ENCODE measurements around the gene TTN. TPM values are rescaled to one million over a fixed set of nuclear protein-coding genes. Genes with fewer than 3 reads are reported as not detected.
A peak's percentile ranks its signal among the peaks of the same experiment; 100 is the strongest.

The TTN gene
- total RNA-seq, 1 donor from 2014 or later: 0.50 TPM

- H2AFZ ChIP-seq (ENCODE audit: low read depth, low read length): no peak overlapping the region
- FAIRE-seq: peak; percentile 55
Measured at GRCh38 chr2:178700922-178701342, 106.3 kb downstream of the TTN start.

GRCh38 chr2:178700136-178700535 is 107.1 kb downstream of the TTN start:
- DNase-seq (ENCODE audit: low read depth) (peak; percentile 12), FAIRE-seq (peak; percentile 26)
- Histone ChIP-seq H3K27ac (ENCODE audit: low read depth, low read length) (no peak overlapping the region), H3K4me2 (ENCODE audit: low read length) (no peak overlapping the region), H3K9ac (ENCODE audit: low read length) (no peak overlapping the region), H4K20me1 (ENCODE audit: insufficient read depth, low read length) (no peaks in the 10 kb centered on the region), H3K9me3 (ENCODE audit: insufficient read depth, low read depth, low read length) (no peaks in the 10 kb centered on the region), H3K79me2 (ENCODE audit: insufficient read depth, low read length) (no peaks in the 10 kb centered on the region), H2AFZ (ENCODE audit: low read depth, low read length) (no peak overlapping the region), H3K27me3 (ENCODE audit: insufficient read depth, low read length) (no peaks in the 10 kb centered on the region), H3K4me1 (ENCODE audit: insufficient read depth, low read length) (no peaks in the 10 kb centered on the region), H3K36me3 (ENCODE audit: insufficient read depth, low read length) (no peaks in the 10 kb centered on the region), H3K4me3 (ENCODE audit: insufficient read depth, low read depth, low read length) (no peak overlapping the region)
- no peak overlapping the region for H3K4me3 Mint-ChIP-seq (ENCODE audit: unreplicated experiment)
- no peaks in the 10 kb centered on the region for H3K9me3 Mint-ChIP-seq (ENCODE audit: unreplicated experiment)
- H3K36me3 Mint-ChIP-seq (ENCODE audit: low read depth, unreplicated experiment): no peaks in the 10 kb centered on the region
- no peak for TF ChIP-seq CTCF (IDR thresholded peaks at IDR 0.05; ENCODE audit: insufficient read depth, low read depth, low read length)
- TF ChIP-seq EZH2 (IDR thresholded peaks at IDR 0.05; ENCODE audit: insufficient read depth, low read length): no peak
- H3K27ac Mint-ChIP-seq (ENCODE audit: unreplicated experiment): no peak overlapping the region
- no peaks in the 10 kb centered on the region for H3K4me1 Mint-ChIP-seq (ENCODE audit: low read depth, unreplicated experiment)
- no peaks in the 10 kb centered on the region for H3K27me3 Mint-ChIP-seq (ENCODE audit: low read depth, unreplicated experiment)

More at GRCh38 chr2:178700922-178701342, 106.3 kb downstream of the TTN start:
- H3K9ac ChIP-seq (ENCODE audit: low read length): no peak overlapping the region
- Mint-ChIP-seq H3K9me3 (ENCODE audit: unreplicated experiment) (no peaks in the 10 kb centered on the region), H3K27me3 (ENCODE audit: low read depth, unreplicated experiment) (no peaks in the 10 kb centered on the region), H3K4me1 (ENCODE audit: low read depth, unreplicated experiment) (no peaks in the 10 kb centered on the region), H3K4me3 (ENCODE audit: unreplicated experiment) (no peak overlapping the region), H3K36me3 (ENCODE audit: low read depth, unreplicated experiment) (no peaks in the 10 kb centered on the region), H3K27ac (ENCODE audit: unreplicated experiment) (no peak overlapping the region)
- H3K4me1 ChIP-seq (ENCODE audit: insufficient read depth, low read length): no peaks in the 10 kb centered on the region
- H3K27me3 ChIP-seq (ENCODE audit: insufficient read depth, low read length): no peaks in the 10 kb centered on the region
- no peak overlapping the region for H3K4me3 ChIP-seq (ENCODE audit: insufficient read depth, low read depth, low read length)
- no peak overlapping the region for H3K4me2 ChIP-seq (ENCODE audit: low read length)
- no peak overlapping the region for H3K27ac ChIP-seq (ENCODE audit: low read depth, low read length)
- peak; percentile 8 for DNase-seq (ENCODE audit: low read depth)
- TF ChIP-seq EZH2 (IDR thresholded peaks at IDR 0.05; ENCODE audit: insufficient read depth, low read length): no peak
- peak; percentile 90 for TF ChIP-seq CTCF (IDR thresholded peaks at IDR 0.05; ENCODE audit: insufficient read depth, low read depth, low read length)
- no peaks in the 10 kb centered on the region for H3K79me2 ChIP-seq (ENCODE audit: insufficient read depth, low read length)
- H3K9me3 ChIP-seq (ENCODE audit: insufficient read depth, low read depth, low read length): no peaks in the 10 kb centered on the region
- no peaks in the 10 kb centered on the region for H3K36me3 ChIP-seq (ENCODE audit: insufficient read depth, low read length)
- no peaks in the 10 kb centered on the region for H4K20me1 ChIP-seq (ENCODE audit: insufficient read depth, low read length)

- H3K36me3 ChIP-seq (ENCODE audit: insufficient read depth, low read length): no peaks in the 10 kb centered on the region
- no peak for TF ChIP-seq EZH2 (IDR thresholded peaks at IDR 0.05; ENCODE audit: insufficient read depth, low read length)
- TF ChIP-seq CTCF (IDR thresholded peaks at IDR 0.05; ENCODE audit: insufficient read depth, low read depth, low read length): no peak
- Mint-ChIP-seq H3K9me3 (ENCODE audit: unreplicated experiment) (no peaks in the 10 kb centered on the region), H3K4me1 (ENCODE audit: low read depth, unreplicated experiment) (no peaks in the 10 kb centered on the region), H3K27me3 (ENCODE audit: low read depth, unreplicated experiment) (no peaks in the 10 kb centered on the region), H3K27ac (ENCODE audit: unreplicated experiment) (no peak overlapping the region), H3K4me3 (ENCODE audit: unreplicated experiment) (no peak overlapping the region), H3K36me3 (ENCODE audit: low read depth, unreplicated experiment) (no peaks in the 10 kb centered on the region)
- H3K79me2 ChIP-seq (ENCODE audit: insufficient read depth, low read length): no peaks in the 10 kb centered on the region
- H3K4me1 ChIP-seq (ENCODE audit: insufficient read depth, low read length): no peaks in the 10 kb centered on the region
- FAIRE-seq (no peak), DNase-seq (ENCODE audit: low read depth) (no peak)
- H3K9ac ChIP-seq (ENCODE audit: low read length): no peak overlapping the region
- no peaks in the 10 kb centered on the region for H3K27me3 ChIP-seq (ENCODE audit: insufficient read depth, low read length)
- H2AFZ ChIP-seq (ENCODE audit: low read depth, low read length): no peak overlapping the region
- H3K4me2 ChIP-seq (ENCODE audit: low read length): no peak overlapping the region
- no peak overlapping the region for H3K27ac ChIP-seq (ENCODE audit: low read depth, low read length)
- H3K4me3 ChIP-seq (ENCODE audit: insufficient read depth, low read depth, low read length): no peak overlapping the region
- H3K9me3 ChIP-seq (ENCODE audit: insufficient read depth, low read depth, low read length): no peaks in the 10 kb centered on the region
- no peaks in the 10 kb centered on the region for H4K20me1 ChIP-seq (ENCODE audit: insufficient read depth, low read length)
Measured at GRCh38 chr2:178692845-178693244, 114.4 kb downstream of the TTN start.
